ENCODE results near the gene GNB3.

Gene GNB3

GRCh38 chr12:6824085-6824775 is 16.5 kb upstream of the GNB3 start:
- no peak for DNase-seq

- no peak for DNase-seq
Observed at GRCh38 chr12:6824901-6825381, 15.8 kb upstream of the GNB3 start.

GRCh38 chr12:6825398-6826124 is 15.2 kb upstream of the GNB3 start:
- DNase-seq = peak; percentile 16

- no peak for DNase-seq
Observed at GRCh38 chr12:6826125-6826733, 14.5 kb upstream of the GNB3 start.

- no peak for DNase-seq
Observed at GRCh38 chr12:6826734-6827436, 13.8 kb upstream of the GNB3 start.

GRCh38 chr12:6827437-6827911 is 13.3 kb upstream of the GNB3 start:
- peak; percentile 41 for DNase-seq

GRCh38 chr12:6827982-6828780 is 12.5 kb upstream of the GNB3 start, which contains the start of gene P3H3:
Gene P3H3 (plus strand): TSS chr12:6828407. CDS start chr12:6828441, 34 bp downstream.
- no peak for DNase-seq

GRCh38 chr12:6828781-6829535 is 11.8 kb upstream of the GNB3 start:
- no peak for DNase-seq

GRCh38 chr12:6829536-6830220 is 11.0 kb upstream of the GNB3 start:
- DNase-seq = no peak

GRCh38 chr12:6830286-6830890 is 10.3 kb upstream of the GNB3 start:
- no peak for DNase-seq

- DNase-seq = no peak
Observed at GRCh38 chr12:6830999-6831398, 9.7 kb upstream of the GNB3 start.

GRCh38 chr12:6831450-6831995 is 9.2 kb upstream of the GNB3 start:
- DNase-seq = no peak

GRCh38 chr12:6832125-6832524 is 8.6 kb upstream of the GNB3 start:
- DNase-seq = no peak

GRCh38 chr12:6833189-6833890 is 7.4 kb upstream of the GNB3 start:
- DNase-seq = no peak

- DNase-seq = no peak
Observed at GRCh38 chr12:6834254-6834653, 6.5 kb upstream of the GNB3 start.

GRCh38 chr12:6834873-6835272 is 5.9 kb upstream of the GNB3 start:
- no peak for DNase-seq

- DNase-seq = no peak
Observed at GRCh38 chr12:6836851-6837250, 3.9 kb upstream of the GNB3 start.

- no peak for DNase-seq
Observed at GRCh38 chr12:6837370-6838060, 3.2 kb upstream of the GNB3 start.

GRCh38 chr12:6838854-6839253 is 1.9 kb upstream of the GNB3 start:
- no peak for DNase-seq
